Progenitor cell of endocrine pancreas (in vitro differentiated cells): ENCODE data around the gene CLDN5. TPM values are rescaled to one million over a fixed set of nuclear protein-coding genes. Genes with fewer than 3 reads are reported as not detected.
"Not testable (repeated sequence)": the region's sequence is repeated elsewhere in the genome, so short reads cannot be mapped to it uniquely, and the experiment has no call there.

Source experiments
- DNase-seq: peaks from one replicate; pipeline ENCODE4 v3.0.0; 2021; ENCODE audit warnings: low spot score; ENCODE audit not compliant: unreplicated experiment
- H3K27ac Mint-ChIP-seq: 2 replicates; pipeline ENCODE4 v1.8.0; 2021; ENCODE audit warnings: mild to moderate bottlenecking, moderate library complexity, mixed read lengths
- H3K27me3 Mint-ChIP-seq: 2 replicates; pipeline ENCODE4 v1.8.0; 2021; ENCODE audit warnings: mixed read lengths
- H3K36me3 Mint-ChIP-seq: 2 replicates; pipeline ENCODE4 v1.8.0; 2022; ENCODE audit warnings: mixed read lengths; ENCODE audit not compliant: insufficient read depth
- H3K4me1 Mint-ChIP-seq: 2 replicates; pipeline ENCODE4 v1.8.0; 2021; ENCODE audit warnings: low read depth, mixed read lengths
- H3K4me3 Mint-ChIP-seq: 2 replicates; pipeline ENCODE4 v1.8.0; 2021; ENCODE audit warnings: low read depth, mild to moderate bottlenecking, moderate library complexity, mixed read lengths
- H3K9me3 Mint-ChIP-seq: 2 replicates; pipeline ENCODE4 v1.8.0; 2021; ENCODE audit warnings: low read depth, mixed read lengths
- total RNA-seq: library from RNA; stranded (reverse); gene quantifications from 2 replicates; pipeline ENCODE4 v1.2.1, GENCODE V29; 2021
- TF ChIP-seq, protein P1 (sequence below): fragments of 200-600 bp; sonication (generic); IDR thresholded peaks from one replicate; pipeline ENCODE4 v1.5.0; 2021; ENCODE audit warnings: antibody characterized with exemption, mild to moderate bottlenecking; ENCODE audit not compliant: unreplicated experiment

CLDN5 gene
- total RNA-seq, 1 donor from 2014 or later, result not detected

DNA sequence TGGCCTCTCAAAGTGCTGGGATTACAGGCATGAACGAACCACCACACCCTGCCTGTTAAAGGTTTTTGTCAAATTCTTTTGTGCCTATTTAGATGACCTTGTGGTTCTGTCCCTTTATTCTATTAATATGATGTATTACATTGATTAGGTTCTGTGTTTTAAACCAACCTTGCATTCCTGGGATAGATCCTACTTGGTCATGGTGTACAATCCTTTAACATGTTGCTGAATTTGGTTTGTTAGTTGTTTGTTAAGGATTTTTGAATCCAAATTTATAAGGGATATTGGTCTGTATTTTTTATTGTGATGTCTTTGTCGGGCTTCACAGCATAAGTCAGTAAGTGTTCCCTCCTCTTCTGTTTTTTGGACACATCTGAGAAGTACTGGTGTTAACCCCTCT is 29.0 kb upstream of the CLDN5 start:
- Mint-ChIP-seq H3K4me1 (no peaks in the 10 kb centered on the region), H3K27me3 (no peaks in the 10 kb centered on the region), H3K9me3 (no peaks in the 10 kb centered on the region), H3K36me3 (no peaks in the 10 kb centered on the region), H3K27ac (no peak overlapping the region), H3K4me3 (no peak overlapping the region)
- TF ChIP-seq, protein P1, sequence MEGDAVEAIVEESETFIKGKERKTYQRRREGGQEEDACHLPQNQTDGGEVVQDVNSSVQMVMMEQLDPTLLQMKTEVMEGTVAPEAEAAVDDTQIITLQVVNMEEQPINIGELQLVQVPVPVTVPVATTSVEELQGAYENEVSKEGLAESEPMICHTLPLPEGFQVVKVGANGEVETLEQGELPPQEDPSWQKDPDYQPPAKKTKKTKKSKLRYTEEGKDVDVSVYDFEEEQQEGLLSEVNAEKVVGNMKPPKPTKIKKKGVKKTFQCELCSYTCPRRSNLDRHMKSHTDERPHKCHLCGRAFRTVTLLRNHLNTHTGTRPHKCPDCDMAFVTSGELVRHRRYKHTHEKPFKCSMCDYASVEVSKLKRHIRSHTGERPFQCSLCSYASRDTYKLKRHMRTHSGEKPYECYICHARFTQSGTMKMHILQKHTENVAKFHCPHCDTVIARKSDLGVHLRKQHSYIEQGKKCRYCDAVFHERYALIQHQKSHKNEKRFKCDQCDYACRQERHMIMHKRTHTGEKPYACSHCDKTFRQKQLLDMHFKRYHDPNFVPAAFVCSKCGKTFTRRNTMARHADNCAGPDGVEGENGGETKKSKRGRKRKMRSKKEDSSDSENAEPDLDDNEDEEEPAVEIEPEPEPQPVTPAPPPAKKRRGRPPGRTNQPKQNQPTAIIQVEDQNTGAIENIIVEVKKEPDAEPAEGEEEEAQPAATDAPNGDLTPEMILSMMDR, result no peak
- DNase-seq, result no peak

DNA sequence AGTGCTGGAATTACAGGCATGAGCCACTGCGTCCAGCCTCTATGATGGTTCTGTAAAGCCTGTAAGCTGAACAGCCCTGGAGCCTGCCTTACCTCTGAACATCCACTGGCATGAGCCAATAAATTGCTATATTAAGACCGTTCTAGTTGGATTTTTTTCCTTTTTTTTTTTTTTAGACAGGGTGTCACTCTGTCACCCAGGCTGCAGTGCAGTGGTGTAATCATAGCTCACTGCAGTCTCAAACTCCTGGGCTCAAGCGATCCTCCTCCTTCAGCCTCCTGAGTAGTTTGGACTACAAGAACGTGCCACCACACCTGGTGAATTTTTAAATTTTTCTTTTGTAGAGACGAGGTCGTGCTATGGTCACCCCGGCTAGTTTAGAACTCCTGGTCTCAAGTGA is 26.2 kb upstream of the CLDN5 start:
- no peaks in the 10 kb centered on the region for H3K9me3 Mint-ChIP-seq
- TF ChIP-seq, protein P1, result no peak
- H3K4me1 Mint-ChIP-seq, result no peaks in the 10 kb centered on the region
- H3K36me3 Mint-ChIP-seq, result no peaks in the 10 kb centered on the region
- DNase-seq, result no peak
- no peak overlapping the region for H3K4me3 Mint-ChIP-seq
- no peaks in the 10 kb centered on the region for H3K27me3 Mint-ChIP-seq
- H3K27ac Mint-ChIP-seq, result no peak overlapping the region

DNA sequence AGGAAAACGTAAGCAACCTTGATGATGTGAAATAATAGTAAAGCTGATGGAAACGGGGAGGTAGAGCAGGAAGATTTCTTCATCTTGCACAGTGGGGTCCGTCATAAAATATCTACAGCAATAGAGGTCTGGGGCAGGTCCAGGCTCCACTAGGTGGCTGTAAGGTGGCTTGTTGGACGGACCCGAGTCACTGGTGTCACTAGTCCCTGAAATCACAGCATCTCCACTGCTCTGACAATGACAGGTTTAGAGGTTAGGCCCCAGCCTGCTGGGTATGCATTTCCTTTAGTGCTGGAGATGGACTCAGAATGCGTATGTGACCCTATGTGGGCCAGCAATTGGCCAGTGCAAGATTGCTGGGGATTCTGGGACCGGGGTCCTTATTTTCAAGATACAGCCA is 25.2 kb upstream of the CLDN5 start:
- no peak overlapping the region for H3K4me3 Mint-ChIP-seq
- H3K9me3 Mint-ChIP-seq, result no peaks in the 10 kb centered on the region
- H3K4me1 Mint-ChIP-seq, result no peaks in the 10 kb centered on the region
- H3K27ac Mint-ChIP-seq, result no peak overlapping the region
- H3K36me3 Mint-ChIP-seq, result no peaks in the 10 kb centered on the region
- no peak for DNase-seq
- H3K27me3 Mint-ChIP-seq, result no peaks in the 10 kb centered on the region
- TF ChIP-seq, protein P1, result no peak

DNA sequence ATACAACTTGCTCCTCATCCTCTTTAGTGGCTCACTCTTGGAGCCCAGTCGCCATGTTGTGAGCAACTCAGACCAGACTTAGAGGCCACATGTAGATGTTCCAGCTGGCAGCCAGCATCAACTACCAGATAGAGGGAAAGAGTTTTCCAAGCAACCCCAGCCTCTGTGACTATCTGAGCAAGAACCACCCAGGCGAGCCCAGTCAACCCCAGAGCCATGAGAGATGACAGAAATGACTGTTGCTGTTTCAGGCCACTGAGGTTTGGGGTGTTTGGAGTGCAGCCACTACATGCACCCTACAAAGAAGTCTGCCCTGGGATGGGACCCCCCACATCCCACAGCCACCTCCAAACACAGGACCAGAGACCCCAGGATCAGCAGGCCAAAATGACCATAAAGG is 24.8 kb upstream of the CLDN5 start:
- Mint-ChIP-seq H3K9me3 (no peaks in the 10 kb centered on the region), H3K4me1 (no peaks in the 10 kb centered on the region), H3K27me3 (no peaks in the 10 kb centered on the region), H3K4me3 (no peak overlapping the region), H3K27ac (no peak overlapping the region), H3K36me3 (no peaks in the 10 kb centered on the region)
- no peak for DNase-seq
- TF ChIP-seq, protein P1, result no peak

DNA sequence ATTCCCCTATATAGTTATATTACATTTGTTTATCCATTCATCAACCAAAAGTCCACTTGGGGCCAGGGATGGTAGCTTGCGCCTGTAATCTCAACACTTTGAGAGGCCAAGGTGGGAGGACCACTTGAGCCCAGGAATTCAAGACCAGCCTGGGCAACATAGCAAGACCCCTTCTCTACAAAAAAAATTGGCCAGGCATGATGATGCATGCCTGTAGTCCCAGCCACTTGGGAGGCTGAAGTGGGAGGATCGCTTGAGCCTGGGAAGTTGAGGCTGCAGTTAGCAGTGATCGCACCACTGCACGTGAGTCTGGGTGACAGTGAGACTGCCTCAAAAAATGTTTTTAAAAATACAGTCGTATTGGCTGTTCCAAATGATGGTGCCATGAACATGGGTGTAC is 24.2 kb upstream of the CLDN5 start:
- not testable (repeated sequence) for H3K27ac Mint-ChIP-seq, H3K36me3 Mint-ChIP-seq, H3K4me3 Mint-ChIP-seq, H3K9me3 Mint-ChIP-seq, DNase-seq, H3K4me1 Mint-ChIP-seq, H3K27me3 Mint-ChIP-seq

DNA sequence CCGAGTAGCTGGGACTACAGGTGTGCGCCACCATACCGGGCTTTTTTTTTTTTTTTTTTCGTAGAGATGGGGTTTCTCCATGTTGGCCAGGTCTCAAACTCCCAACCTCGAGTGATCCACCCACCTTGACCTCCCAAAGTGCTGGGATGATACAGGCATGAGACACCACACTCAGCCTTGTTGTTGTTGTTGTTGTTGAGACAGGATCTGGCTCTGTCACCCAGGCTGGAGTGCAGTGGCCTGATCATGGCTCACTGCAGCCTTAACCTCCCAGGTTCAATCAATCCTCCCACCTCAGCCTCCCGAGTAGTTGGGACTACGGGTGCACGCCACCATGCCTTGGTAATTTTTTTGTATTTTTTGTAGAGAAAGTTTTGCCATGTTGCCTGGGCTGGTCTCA is 23.4 kb upstream of the CLDN5 start:
- Mint-ChIP-seq H3K9me3 (no peaks in the 10 kb centered on the region), H3K4me3 (no peak overlapping the region), H3K27ac (no peak overlapping the region), H3K27me3 (no peaks in the 10 kb centered on the region), H3K4me1 (no peaks in the 10 kb centered on the region), H3K36me3 (no peaks in the 10 kb centered on the region)
- no peak for DNase-seq
- TF ChIP-seq, protein P1, result no peak
